HG03066 (cell line): ENCODE data around the gene BBOF1.

Source experiments
- ATAC-seq: cut with Tn5 transposase; IDR thresholded peaks from one replicate; pipeline ENCODE4 v1.9.1; 2021; ENCODE audit warnings: low read depth; ENCODE audit not compliant: unreplicated experiment

BBOF1 gene

DNA sequence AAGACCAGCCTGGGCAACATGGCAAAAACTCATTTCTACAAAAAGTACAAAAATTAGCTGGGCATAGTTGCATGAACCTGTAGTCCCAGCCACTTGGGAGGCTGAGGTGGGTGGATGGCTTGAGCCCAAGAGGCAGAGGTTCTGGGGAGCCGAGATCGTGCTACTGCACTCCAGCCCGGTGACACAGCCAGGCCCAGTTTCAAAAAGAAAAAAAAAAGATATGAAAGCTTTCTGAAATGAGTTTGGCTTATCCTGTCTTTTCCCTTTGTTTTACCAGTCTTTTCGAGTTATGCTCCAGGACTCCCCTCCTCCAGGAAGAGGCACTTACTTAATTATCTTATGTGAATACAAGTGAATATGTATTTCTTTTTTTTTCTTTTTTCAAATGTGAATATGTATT is 3.2 kb downstream of the BBOF1 start:
- no peak for ATAC-seq

DNA sequence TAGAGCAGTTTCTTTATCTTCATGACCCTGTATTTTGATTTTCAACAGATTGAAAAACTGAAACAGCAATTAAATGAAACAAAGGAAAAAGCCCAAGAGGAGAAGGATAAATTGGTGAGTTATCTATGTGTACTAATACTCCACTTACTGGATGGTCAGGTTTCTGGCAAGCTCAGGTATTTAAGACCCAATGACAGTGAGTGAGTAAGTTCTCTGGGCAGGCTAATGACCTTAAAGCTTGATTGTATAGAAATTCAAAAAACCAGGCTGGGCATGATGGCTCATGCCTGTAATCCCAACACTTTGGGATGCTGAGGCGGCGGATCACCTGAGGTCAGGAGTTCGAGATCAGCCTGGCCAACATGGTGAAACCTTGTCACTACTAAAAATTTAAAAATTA is 10.0 kb downstream of the BBOF1 start:
- ATAC-seq: no peak

DNA sequence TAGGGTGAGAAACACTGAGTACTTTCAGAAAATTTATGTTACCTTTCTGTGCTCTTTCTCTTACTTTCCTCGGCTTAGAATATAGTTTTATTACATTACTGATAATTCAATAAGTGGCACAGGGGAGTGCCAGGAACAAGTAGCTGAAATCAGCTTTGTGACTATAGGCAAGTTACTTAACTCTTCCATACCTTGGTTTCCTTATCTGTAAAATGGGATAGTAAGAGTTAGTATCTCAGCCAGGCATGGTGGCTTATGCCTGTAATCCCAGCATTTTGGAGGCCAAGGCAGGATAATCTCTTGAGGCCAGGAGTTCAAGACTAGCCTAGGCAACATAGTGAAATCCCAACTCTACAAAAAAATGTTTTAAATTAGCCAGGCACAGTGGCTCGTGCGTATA is 15.4 kb downstream of the BBOF1 start:
- no peak for ATAC-seq

DNA sequence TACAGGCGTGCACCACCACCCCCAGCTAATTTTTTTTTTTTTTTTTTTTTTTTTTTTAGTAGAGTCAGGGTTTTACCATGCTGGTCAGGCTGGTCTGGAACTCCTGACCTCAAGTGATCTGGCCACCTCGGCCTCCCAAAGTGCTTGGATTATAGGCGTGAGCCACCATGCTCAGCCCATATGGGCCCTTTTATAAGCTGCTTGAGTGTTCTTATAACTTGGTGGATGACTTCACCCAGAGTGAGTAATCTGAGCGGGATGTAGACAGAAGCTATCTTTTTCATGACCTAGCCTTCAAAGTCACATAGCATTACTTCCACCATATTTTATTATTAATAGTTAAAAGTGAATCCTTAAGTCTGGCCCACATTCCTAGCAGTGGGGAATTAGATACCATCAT is 16.4 kb downstream of the BBOF1 start:
- no peak for ATAC-seq

DNA sequence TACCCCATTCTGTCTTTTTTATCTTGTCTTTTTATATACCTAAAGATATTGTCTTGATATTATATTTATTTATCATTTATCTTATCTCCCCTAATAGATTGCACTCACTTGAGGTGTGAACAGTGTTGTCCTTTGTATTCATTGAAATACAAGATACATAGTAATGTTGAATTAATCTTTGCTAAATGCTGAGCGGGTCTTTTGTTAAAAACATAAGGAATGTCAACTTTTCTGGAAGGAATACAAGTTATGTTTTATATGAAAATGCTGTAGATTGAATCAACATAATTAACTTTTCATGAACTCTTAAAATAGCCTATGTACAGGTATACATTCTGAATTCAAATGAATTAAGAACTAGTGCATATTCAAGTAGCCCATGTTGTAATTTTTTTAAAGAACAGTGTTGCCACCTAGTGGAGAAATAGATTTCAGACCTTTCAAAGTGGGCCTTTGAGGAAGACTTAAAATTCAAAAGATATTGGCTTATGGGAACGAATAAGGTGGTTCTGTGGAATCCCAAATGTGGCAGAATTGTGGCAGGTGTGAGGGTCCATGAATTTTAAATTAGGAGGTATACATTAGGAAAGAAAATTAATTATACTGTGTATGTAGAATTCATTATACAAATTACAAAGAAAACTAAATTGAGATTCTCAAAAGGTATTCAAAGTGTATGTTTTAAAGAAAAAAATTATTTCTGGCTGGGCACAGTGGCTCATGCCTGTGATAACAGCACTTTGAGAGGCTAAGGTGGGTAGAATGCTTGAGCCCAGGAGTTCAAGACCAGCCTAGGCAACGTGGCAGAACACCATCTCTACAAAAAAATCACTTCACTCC is 19.1 kb downstream of the BBOF1 start:
- no peak for ATAC-seq

DNA sequence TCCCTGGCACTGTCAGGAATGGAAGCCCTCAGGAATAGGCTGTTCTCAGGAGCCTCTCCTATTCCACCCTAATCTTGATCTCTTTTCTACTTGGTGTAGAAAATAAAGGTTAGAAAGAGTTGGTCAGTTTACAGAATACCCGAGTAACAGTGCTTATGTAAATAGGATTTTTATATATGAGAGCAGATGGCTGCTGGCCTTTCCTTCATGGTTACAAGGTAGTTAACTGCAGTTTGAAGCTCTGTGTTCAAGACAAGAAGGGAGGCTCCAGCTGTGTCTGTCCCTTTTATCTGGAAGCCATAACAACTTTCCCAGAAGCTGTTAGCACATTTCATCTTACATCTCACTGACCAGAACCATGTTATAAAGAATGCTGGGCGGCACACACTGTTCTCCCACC is 23.1 kb downstream of the BBOF1 start:
- ATAC-seq: no peak

DNA sequence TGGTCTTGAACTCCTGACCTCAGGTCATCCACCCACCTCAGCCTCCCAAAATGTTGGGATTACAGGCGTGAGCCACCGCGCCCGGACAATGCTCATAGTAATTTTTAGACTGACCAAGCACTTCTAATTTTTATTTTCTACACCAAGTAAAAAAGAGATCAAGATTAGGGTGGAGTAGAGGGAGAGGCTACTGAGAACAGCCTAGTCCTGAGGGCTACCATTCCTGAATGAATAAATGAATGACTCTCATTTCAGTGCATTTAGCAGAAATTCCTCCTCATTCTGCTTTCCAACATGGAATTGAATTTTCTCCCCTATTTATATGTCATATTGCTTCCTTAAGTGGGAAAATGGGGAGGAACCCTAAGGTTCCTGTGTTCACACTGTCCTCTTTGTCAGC is 26.4 kb downstream of the BBOF1 start:
- no peak for ATAC-seq

DNA sequence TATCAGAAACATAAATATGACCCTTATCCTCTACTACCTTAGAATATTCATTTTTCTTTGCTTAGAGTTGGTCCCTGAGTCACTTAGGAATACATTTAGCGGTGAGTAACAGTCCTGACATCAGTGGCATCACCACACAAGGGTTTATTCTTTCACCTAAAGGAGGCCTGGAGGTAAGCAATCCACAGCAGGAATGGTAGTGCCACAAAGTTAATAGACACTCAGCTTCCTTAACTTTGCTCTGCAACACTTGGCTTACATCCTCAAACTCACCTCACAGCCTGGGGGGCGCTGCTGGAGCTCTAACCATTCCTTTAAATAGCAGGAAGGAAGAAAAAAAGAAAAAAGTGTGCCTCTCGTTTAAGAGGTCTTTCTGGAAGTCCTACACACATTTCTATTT is 29.1 kb downstream of the BBOF1 start:
- no peak for ATAC-seq

DNA sequence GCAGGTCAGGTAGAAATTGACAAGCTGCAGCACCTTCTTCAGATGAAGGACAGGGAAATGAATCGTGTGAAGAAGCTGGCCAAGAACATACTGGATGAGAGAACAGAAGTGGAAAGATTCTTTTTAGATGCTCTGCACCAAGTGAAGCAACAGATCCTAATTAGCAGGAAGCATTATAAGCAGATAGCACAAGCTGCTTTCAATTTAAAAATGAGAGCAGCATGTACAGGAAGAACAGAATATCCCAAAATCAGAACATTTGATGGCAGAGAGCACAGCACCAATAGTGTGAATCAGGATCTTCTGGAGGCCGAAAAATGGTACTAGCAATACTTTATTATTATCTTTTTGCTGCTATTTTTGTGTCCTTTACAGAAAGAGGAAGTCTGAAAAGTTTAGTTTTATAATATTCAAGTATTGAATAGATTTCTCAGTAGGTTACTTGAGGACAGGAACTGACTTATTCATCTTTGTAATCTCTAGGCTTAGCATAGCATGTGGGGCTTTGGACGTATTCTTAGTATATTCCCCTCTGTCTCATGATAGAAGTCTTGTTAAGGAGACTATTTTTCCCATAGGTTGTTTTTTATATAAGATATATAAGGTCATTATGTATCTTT is 30.8 kb downstream of the BBOF1 start:
- ATAC-seq: no peak

DNA sequence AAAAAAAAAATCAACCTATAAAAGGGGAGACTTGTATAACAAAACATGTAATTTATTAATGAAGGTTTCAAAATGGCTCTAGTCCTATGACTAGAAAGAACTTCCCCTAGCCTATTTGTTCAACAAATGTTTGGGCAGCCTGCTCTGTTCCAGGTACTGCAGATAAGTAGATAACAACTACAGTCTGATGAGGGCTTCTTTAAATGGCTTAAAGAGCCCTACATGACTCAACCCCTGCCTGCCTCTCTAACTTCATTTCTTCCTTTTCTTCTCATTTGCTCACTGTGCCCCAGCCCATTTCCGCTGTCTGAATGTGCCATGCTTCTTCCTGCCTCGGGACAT is 43.6 kb downstream of the BBOF1 start:
- no peak for ATAC-seq

DNA sequence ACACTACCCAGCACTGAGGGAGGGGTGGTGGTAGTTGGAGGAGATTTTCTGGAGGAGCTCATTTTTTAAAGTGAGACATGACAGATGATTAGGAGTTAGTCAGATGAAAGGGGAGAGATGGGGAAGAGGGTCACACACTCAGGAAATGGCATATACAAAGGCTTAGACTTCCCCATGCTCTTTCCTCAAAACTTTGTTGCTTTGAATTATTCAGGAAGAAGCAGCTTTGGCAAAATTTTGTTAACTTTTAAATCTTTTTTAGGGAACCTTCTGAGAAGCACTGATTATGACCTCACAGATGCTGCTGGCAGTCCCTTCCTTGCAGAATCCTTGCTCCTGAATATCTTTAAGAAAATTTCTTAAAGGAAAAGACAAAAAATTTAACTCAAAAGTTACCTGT is 45.3 kb downstream of the BBOF1 start:
- no peak for ATAC-seq

DNA sequence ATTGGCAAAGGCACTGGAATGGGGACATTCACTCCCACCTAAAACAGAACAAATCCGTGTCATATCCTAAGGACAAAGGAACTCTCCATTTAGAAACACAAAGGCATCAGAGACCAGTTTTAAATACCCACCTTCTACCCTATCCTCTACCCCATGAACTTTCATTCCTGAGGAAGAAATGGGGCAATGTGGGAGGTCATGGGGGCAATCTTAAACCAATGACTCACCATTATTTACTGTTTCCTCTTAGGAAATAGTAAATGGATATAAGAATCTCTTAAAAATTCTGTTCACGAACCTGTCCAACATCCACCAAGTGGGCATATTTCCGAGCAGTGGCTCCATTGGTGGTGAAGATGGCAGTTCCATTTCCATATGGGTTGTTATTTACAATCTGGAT is 45.7 kb downstream of the BBOF1 start:
- ATAC-seq: no peak

DNA sequence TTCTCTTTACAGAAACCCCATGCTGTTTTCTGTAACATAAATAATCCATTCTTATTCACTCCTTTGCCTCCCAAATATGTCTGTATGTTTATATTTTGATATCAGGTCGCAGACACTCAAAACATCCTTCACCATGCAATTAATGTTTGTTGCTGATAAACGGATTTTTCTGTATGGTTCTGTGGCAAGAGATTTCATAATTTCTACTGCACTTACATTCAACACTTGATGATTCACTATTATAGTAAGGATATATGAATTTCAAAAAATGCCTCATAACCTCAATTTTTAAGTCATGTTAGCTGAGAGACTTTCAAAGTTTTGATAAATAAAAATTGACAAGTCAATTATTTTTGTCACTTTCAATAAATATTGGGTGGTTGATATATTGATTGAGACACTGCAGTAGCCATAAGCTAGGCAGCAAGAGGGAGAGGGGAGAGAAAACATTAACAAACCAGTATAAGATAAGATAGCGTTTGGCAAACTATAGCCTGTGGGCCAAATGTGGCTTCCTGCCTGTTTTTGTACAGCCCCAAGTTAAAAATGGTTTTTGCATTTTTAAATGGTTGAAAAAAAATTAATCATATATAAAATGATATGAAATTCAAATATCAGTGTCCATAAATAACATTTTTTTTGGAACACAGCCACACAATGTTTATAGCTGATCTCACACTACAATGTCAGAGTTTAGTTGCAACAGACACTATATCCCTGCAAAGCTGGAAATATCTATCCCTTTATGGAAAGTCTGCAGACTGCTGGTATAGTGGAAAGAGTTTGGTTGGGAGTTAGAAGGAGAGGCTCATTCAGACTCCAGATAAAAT is 46.8 kb downstream of the BBOF1 start:
- no peak for ATAC-seq

DNA sequence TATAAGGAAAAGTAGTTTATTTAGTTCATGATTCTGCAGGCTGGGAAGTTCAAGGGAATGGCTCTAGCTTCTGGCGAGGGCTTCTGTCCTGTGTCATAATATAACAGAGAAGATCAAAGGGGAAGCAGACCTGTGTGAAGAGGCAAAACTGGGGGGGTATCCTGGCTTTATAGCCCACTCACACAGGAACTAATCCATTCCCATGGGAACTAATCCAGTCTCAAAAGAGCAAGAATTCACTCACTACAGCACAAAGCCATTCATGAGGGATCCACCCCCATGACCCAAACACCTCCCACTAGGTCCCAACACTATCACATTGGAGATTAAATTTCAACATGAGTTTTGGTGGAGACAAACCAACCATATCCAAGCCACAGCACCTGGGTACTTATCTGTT is 58.3 kb downstream of the BBOF1 start:
- no peak for ATAC-seq

DNA sequence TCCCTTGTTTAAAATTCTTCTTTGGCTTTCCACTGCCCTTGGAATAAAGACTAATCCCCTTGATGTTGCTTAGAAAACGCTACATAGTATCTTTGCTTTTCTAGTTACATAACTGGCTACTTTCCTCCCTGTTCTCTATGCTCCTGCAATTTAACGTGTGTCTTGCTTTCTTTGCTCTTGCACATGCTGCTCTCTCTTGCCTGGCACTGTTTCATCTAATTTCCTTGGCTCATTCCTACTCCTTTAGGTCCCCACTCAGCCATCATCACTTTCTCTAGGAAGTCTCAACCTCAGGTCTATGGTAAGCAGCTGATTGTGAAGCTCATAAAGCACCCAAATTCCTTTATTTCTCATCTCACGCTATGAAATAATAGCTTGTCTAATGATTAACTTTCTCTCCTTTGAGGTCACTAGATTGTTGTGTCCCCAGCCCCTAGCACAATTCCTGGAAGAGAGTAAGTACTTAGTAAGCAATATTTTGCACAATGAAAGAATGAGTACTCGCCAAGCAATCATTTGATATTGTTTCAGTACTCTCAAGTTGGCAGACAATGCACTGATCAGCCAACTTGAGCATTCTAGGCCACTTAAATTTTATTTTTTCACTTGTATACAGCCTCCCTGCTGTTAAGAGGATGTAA is 61.8 kb downstream of the BBOF1 start:
- ATAC-seq: no peak

DNA sequence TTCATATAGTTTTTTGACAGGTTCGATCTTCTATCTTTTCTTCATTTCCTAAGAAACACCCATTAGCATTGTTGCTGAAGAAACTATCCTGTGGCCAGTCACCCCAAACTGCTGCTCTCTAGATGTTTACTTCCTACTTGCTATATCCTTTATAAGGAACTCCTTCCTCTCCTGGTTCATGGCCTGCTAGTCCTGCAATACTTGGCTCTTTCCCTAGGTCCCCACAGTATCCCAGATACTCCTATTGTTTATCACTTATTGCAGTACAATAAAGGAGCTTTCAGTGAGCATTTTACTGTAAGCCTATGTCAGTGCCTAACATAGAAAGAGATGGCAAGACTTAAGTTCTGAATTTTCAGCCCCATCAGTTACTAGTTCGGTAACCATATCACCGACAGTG is 62.3 kb downstream of the BBOF1 start:
- ATAC-seq: no peak

DNA sequence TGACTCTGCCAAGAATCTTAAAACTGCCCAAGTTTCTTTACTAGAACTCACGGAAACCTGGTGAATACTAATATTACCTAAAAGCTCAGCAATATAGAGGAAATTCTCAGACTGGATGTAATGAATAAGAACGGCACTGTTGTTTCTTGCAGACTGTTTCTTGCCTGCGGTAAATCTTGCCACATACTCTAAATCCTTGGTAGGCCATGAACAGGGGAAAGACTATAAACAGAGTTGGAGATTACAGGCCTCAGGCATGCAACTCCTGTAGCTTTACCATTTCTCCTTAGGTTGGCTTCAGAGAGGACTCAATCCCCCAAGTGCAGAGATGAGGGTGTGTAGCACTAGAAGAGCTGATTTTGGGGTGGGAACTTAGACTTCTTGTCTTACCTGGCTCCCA is 64.0 kb downstream of the BBOF1 start:
- no peak for ATAC-seq

DNA sequence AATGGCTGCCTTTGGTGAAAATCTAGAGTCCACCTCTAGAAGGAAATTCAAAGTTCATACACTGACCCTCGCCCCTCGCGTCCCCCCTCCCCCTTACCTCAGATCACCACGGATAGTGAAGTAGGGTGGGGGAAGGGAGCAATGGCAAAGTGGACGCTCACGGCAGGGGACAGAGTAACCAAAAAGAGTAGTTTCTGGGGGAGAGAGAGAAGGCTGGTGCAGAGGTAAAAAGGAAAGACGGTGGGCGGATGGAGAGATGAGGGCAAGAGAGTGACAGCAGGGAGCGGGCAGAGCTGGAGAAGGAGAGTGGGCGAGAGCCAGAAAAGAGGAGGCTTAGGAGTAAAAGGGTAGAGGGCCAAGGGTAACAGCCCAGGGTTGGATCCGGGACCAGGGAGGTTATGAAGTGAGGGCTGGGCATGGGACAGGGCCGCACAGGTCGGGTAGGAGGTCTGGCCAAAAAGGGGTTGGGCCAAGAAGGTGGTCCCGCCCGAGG is 64.7 kb downstream of the BBOF1 start:
- peak; percentile 9 for ATAC-seq

DNA sequence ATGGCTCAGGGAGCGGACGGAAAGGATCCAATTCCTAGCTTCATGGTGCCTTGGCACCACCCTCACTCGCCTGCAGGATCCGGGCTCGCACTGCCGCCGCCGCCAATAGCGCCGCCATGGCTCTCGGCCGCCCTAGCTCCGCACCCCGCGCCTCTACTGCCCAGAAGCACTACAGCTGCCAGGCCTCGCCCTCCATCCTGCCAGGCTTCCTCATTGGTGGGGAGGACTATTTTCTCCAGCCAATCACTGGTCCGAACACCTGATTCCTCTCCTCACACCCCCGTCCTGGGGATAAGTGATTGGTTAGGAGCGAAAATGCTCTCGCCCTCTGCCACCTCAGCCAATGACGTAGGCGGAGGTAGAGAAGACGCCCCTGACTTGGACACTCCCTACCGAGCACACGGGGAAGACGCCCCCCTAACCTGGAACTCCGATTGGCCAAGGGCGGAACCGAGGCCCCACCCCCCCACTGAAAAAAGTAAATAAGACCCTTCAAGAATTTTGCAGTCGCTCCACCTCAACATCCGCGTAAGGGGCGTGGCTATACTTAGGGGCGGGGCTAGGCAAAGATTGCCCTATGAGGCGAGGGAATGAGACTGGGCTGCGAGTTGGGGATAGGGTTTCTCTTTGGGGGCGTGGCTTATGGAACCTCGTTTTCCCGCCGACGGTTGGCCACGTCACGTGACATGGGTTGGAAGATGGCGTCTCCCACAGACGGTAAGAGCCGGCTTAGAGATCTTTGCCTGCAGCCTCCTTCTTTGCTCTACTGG is 65.3 kb downstream of the BBOF1 start, which contains the start of the genes ALDH6A1 and LIN52:
ALDH6A1 (minus strand) TSS at position 177 of the 770 bp plus-strand sequence; CDS start at position 118, 59 bp downstream.
LIN52 (plus strand) TSS at position 680 of the 770 bp plus-strand sequence; CDS start at position 699, 19 bp downstream.
- ATAC-seq: peak; percentile 88

DNA sequence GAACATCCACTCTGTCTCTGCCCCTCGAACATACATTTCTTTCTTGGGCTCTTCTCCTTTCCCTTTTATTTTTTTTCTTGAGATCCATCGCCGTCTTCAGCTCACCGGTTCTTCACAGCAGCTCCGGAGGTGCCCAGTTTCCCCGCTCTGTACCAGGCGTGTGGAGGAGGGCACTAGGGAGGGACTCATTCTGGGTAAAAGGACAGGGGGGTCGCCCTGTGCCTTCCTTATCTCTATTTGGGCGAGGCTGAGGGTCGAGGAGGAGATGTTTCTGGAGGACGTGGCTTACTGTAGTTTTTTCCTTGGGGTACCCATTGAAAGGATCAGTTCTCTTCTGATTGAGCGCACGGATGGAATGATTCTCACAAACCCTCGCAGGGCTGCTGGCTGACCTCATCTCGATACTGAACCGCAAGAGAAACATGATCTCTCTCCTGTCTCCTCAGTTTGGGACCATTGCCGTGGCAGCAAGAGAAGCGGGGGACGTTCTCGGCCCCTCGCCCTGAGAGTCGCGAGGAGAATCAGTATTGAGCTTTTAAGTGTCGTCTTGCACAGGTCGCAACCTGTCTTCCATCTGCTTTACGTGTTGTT is 66.0 kb downstream of the BBOF1 start:
- no peak for ATAC-seq
